Measurements from ENCODE around the gene SLC30A5. TPM values are rescaled to one million over a fixed set of nuclear protein-coding genes. Genes with fewer than 3 reads are reported as not detected.

SLC30A5 gene
- total RNA-seq, 1 donor from 2014 or later, result 62.7 TPM

DNA sequence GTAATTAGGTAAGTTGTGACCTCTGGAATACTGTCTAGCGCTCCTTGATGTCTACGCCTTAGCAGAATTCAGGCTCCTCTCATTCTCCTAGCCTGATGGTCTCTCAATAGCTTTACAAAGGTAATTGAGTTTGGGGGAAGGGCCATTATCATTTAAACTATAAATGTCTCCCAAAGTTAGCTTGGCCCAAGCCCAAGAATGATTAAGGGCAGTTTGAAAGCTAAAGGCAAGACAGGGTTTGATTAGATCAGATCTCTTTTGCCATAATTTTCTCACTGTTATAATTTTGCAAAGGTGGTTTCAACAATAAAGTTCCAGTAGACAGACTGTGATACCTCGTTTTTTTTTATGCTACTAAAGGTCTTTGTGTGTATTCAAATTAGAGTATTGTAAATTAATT lies 3.7 kb upstream of the SLC30A5 start:
- no peak overlapping the region for H3K27ac ChIP-seq

DNA sequence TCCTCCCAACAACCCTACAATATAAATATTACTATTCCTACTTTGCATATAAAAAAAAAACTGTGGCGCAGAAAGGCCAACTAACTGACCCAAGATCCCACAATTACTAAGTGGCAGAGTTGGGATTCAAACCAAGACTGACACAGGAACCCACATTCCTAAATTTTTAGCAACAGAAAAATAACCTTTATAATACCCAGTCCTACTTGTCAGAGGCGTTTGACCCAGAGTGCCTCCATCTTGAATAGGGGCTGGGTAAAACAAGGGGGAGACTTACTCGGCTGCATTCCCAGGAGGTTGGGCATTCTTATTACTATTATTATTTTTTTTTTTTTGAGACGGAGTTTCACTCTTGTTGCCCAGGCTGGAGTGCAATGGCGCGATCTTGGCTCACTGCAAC lies 2.0 kb upstream of the SLC30A5 start:
- Histone ChIP-seq H3K9me3 (no peaks in the 10 kb centered on the region), H3K4me3 (no peak overlapping the region), H3K4me1 (peaks cover 22% of the 10 kb centered on the region), H3K27me3 (ENCODE audit: low read depth) (no peaks in the 10 kb centered on the region), H3K27ac (no peak overlapping the region), H3K36me3 (peaks cover 5% of the 10 kb centered on the region)
- ATAC-seq, result no peak
- TF ChIP-seq, protein P1, sequence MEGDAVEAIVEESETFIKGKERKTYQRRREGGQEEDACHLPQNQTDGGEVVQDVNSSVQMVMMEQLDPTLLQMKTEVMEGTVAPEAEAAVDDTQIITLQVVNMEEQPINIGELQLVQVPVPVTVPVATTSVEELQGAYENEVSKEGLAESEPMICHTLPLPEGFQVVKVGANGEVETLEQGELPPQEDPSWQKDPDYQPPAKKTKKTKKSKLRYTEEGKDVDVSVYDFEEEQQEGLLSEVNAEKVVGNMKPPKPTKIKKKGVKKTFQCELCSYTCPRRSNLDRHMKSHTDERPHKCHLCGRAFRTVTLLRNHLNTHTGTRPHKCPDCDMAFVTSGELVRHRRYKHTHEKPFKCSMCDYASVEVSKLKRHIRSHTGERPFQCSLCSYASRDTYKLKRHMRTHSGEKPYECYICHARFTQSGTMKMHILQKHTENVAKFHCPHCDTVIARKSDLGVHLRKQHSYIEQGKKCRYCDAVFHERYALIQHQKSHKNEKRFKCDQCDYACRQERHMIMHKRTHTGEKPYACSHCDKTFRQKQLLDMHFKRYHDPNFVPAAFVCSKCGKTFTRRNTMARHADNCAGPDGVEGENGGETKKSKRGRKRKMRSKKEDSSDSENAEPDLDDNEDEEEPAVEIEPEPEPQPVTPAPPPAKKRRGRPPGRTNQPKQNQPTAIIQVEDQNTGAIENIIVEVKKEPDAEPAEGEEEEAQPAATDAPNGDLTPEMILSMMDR (IDR thresholded peaks at IDR 0.05), result no peak
- no peak for DNase-seq
- intact Hi-C loops (cut with DNase I), result no loop called here

More for the DNA sequence above, 3.7 kb upstream of the SLC30A5 start:
- Histone ChIP-seq H3K27me3 (ENCODE audit: low read depth) (no peaks in the 10 kb centered on the region), H3K4me1 (peaks cover 8% of the 10 kb centered on the region), H3K9me3 (no peaks in the 10 kb centered on the region), H3K36me3 (no peaks in the 10 kb centered on the region), H3K4me3 (no peak overlapping the region)
- no peak for ATAC-seq
- no peak for DNase-seq
- intact Hi-C loops (cut with DNase I), result no loop called here
- TF ChIP-seq, protein P1 (IDR thresholded peaks at IDR 0.05), result no peak

DNA sequence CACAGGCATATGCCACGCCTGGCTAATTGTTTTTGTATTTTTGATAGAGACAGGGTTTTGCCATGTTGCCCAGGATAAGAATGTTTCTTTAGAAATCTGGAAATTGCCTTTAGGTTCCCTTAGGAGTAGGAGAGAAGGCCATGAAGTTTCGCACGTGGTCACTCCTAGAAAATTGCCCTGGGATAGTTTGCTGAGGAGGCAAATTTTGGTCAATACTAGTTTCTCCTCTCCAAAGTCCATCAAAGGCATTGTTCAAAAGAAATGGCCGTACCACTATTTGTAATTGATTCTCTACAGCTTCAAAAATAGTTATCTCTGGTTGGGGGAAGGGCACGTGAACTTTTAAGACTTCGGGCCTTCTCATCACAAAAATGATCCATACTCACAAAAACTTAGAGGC lies 845 bp upstream of the SLC30A5 start:
- DNase-seq, result no peak
- no peaks in the 10 kb centered on the region for H3K27me3 ChIP-seq (ENCODE audit: low read depth)
- H3K9me3 ChIP-seq, result no peaks in the 10 kb centered on the region
- TF ChIP-seq, protein P1 (IDR thresholded peaks at IDR 0.05), result no peak
- no peak for ATAC-seq
- intact Hi-C loops (cut with DNase I), result no loop called here
- peaks cover 22% of the 10 kb centered on the region for H3K4me1 ChIP-seq
- H3K4me3 ChIP-seq, result no peak overlapping the region
- peaks cover 10% of the 10 kb centered on the region for H3K36me3 ChIP-seq
- H3K27ac ChIP-seq, result no peak overlapping the region

DNA sequence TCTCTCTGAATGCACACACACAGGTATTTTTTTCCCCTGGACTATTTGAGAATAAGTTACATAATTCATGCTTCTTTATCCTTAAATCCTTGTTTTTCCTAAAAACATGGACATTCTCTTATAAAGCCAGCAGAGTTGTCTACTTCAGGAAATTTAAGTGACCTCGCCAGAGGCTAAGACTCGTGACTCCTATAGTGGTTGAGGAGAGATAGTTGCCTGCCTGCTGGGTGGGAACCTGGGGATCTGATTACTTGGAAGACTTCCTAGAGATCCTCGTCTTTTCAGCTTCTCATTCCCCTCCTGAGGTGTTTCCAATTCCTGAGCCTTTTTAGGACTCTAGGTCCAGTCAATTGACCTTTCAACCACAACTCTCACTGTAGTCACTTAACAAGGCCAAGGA lies 5.5 kb downstream of the SLC30A5 start:
- Histone ChIP-seq H3K27me3 (ENCODE audit: low read depth) (no peaks in the 10 kb centered on the region), H3K9me3 (no peaks in the 10 kb centered on the region), H3K27ac (no peak overlapping the region), H3K4me1 (peaks cover 19% of the 10 kb centered on the region), H3K4me3 (no peak overlapping the region), H3K36me3 (peaks cover 36% of the 10 kb centered on the region)
- TF ChIP-seq, protein P1 (IDR thresholded peaks at IDR 0.05), result no peak
- no peak for DNase-seq
- intact Hi-C loops (cut with DNase I), result no loop called here
- ATAC-seq, result no peak

DNA sequence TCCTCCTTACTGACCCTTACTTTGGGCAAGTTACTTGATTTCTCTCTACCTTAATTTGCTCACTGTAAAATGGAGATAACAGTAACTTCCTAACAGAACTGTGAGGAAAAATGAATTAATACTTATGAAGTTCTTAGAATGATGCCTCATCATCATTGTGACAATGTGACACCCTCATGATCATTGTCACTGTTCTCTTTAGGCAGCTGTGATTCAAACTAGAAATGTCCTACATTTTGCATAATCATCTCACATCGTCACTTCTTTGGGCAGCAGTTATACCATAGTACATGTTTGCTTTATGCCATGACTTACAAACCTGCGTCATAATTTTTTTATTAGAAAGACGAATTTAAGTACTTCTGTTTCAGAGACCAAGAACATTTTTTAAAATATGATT lies 9.7 kb downstream of the SLC30A5 start:
- intact Hi-C loops (cut with DNase I), result no loop called here
- Histone ChIP-seq H3K27me3 (ENCODE audit: low read depth) (no peaks in the 10 kb centered on the region), H3K27ac (no peak overlapping the region), H3K9me3 (no peaks in the 10 kb centered on the region), H3K4me1 (no peaks in the 10 kb centered on the region), H3K4me3 (no peak overlapping the region), H3K36me3 (peaks cover 66% of the 10 kb centered on the region)
- TF ChIP-seq, protein P1 (IDR thresholded peaks at IDR 0.05), result no peak
- DNase-seq, result no peak
- ATAC-seq, result no peak
